Thyroid gland (tissue), 4 donors: Measurements from ENCODE around the gene C1QTNF12. TPM values are rescaled to one million over a fixed set of nuclear protein-coding genes. Genes with fewer than 3 reads are reported as not detected.
"Not testable (repeated sequence)": the region's sequence is repeated elsewhere in the genome, so short reads cannot be mapped to it uniquely, and the experiment has no call there.

Experiments
- DNase-seq, 2 donors: peaks; one replicate each; pipeline ENCODE4 v3.0.0-alpha.2; 2019
- H3K27ac ChIP-seq, 3 donors: fragments of 200-600 bp; sonication (generic); 1 replicate in 2 of 3; 2 replicates in 1 of 3; pipeline ENCODE4 v1.5.1; 2016 to 2019; ENCODE audit warnings: mild to moderate bottlenecking in 1 of 3, moderate library complexity in 1 of 3
- H3K27me3 ChIP-seq: fragments of 200-600 bp; sonication (generic); one replicate; pipeline ENCODE4 v1.5.1; 2019
- H3K36me3 ChIP-seq, 2 donors: fragments of 200-600 bp; sonication (generic); one replicate each; pipeline ENCODE4 v1.5.1; 2016 to 2019
- H3K4me1 ChIP-seq, 2 donors: fragments of 200-600 bp; sonication (generic); one replicate each; pipeline ENCODE4 v1.5.1; 2017 to 2019
- H3K4me3 ChIP-seq, 3 donors: fragments of 200-600 bp; sonication (generic); replicated peaks in 1 of 3; 1 replicate in 2 of 3; 2 replicates in 1 of 3; pipeline ENCODE4 v1.5.1; 2016; ENCODE audit warnings: mild to moderate bottlenecking in 1 of 3
- H3K9me3 ChIP-seq: fragments of 200-600 bp; sonication (generic); one replicate; pipeline ENCODE4 v1.5.1; 2017
- CTCF ChIP-seq, 6 experiments: fragments of 200-600 bp in 3 of 6; fragments of 450-650 bp in 3 of 6; sonication (generic) in 3 of 6; IDR thresholded peaks; one replicate each; pipeline ENCODE4 v1.5.1; 2016 to 2019; ENCODE audit warnings: antibody characterized with exemption in 6 of 6, mild to moderate bottlenecking in 2 of 6, inconsistent platforms in 1 of 6, moderate library complexity in 1 of 6
- POLR2A ChIP-seq, 2 donors: fragments of 450-650 bp; IDR thresholded peaks; one replicate each; pipeline ENCODE4 v1.6.1; 2017; ENCODE audit warnings: antibody characterized with exemption in 2 of 2, mild to moderate bottlenecking in 2 of 2, moderate library complexity in 1 of 2
- WGBS, 2 donors: methylation state at CpG; one replicate each; pipeline ENCODE4 v1.1.5; 2017; 5-methylcytosine and 5-hydroxymethylcytosine counted together
- intact Hi-C: fragments of 100-400 bp; cut with DNase I; formaldehyde crosslinking; loops from one replicate; pipeline ENCODE4 v1.15.1; 2023
- total RNA-seq, 4 donors: library from RNA; depleted of rRNA; stranded (reverse); fragments of >200 nt; gene quantifications; one replicate each; pipeline ENCODE4 v1.2.3, GENCODE V29; 2016

The C1QTNF12 gene
- total RNA-seq, 4 donors from 2014 or later = 0.83 TPM; not detected in 3

GRCh38 chr1:1255078-1255477, 8.6 kb upstream of the C1QTNF12 start:
- Histone ChIP-seq H3K36me3 (peaks cover 25 to 28% of the 10 kb centered on the region in 2 donors), H3K27me3 (no peaks in the 10 kb centered on the region), H3K9me3 (no peaks in the 10 kb centered on the region), H3K27ac (no peak overlapping the region), H3K4me3 (no peak overlapping the region), H3K4me1 (no peaks in the 10 kb centered on the region)
- DNase-seq = no peak
- 94 to 95% methylated on average over 26 of the region's 26 CpGs for WGBS, 2 donors
- intact Hi-C loops = no loop called here
- TF ChIP-seq CTCF (IDR thresholded peaks at IDR 0.05) (no peak), POLR2A (IDR thresholded peaks at IDR 0.05) (no peak)

GRCh38 chr1:1254667-1254998, 8.1 kb upstream of the C1QTNF12 start:
- DNase-seq = no peak
- no peak overlapping the region for H3K27ac ChIP-seq
- 91 to 98% methylated on average over 9 to 21 of the region's 21 CpGs for WGBS, 2 donors
- no peak for TF ChIP-seq CTCF (IDR thresholded peaks at IDR 0.05)
- H3K4me3 ChIP-seq = no peak overlapping the region
- H3K27me3 ChIP-seq = no peaks in the 10 kb centered on the region
- no peaks in the 10 kb centered on the region for H3K9me3 ChIP-seq
- H3K4me1 ChIP-seq = no peaks in the 10 kb centered on the region
- intact Hi-C loops = no loop called here
- peaks cover 25 to 28% of the 10 kb centered on the region in 2 donors for H3K36me3 ChIP-seq

- Histone ChIP-seq H3K4me1 (no peaks in the 10 kb centered on the region), H3K4me3 (no peak overlapping the region), H3K9me3 (no peaks in the 10 kb centered on the region), H3K27ac (no peak overlapping the region), H3K36me3 (peaks cover 25 to 28% of the 10 kb centered on the region in 2 donors), H3K27me3 (no peaks in the 10 kb centered on the region)
- intact Hi-C loops = no loop called here
- TF ChIP-seq CTCF (IDR thresholded peaks at IDR 0.05) (no peak), POLR2A (IDR thresholded peaks at IDR 0.05) (no peak)
- no peak for DNase-seq
- 95 to 97% methylated on average over 36 to 41 of the region's 50 CpGs for WGBS, 2 donors
These were observed 7.6 kb upstream of the C1QTNF12 start for GRCh38 chr1:1253972-1254666.

GRCh38 chr1:1253314-1253713, 6.8 kb upstream of the C1QTNF12 start:
- Histone ChIP-seq H3K4me3 (no peak overlapping the region), H3K4me1 (no peaks in the 10 kb centered on the region), H3K27me3 (no peaks in the 10 kb centered on the region), H3K27ac (no peak overlapping the region), H3K36me3 (peaks cover 25 to 28% of the 10 kb centered on the region in 2 donors), H3K9me3 (no peaks in the 10 kb centered on the region)
- intact Hi-C loops = no loop called here
- no peak for DNase-seq
- TF ChIP-seq CTCF (IDR thresholded peaks at IDR 0.05) (no peak), POLR2A (IDR thresholded peaks at IDR 0.05) (no peak)
- 90 to 93% methylated on average over 12 of the region's 12 CpGs for WGBS, 2 donors

GRCh38 chr1:1250786-1251284, 4.3 kb upstream of the C1QTNF12 start:
- intact Hi-C loops = no loop called here
- TF ChIP-seq CTCF (IDR thresholded peaks at IDR 0.05) = no peak
- no peak for TF ChIP-seq POLR2A (IDR thresholded peaks at IDR 0.05)
- Histone ChIP-seq H3K9me3 (no peaks in the 10 kb centered on the region), H3K36me3 (peaks cover 19 to 22% of the 10 kb centered on the region in 2 donors), H3K4me1 (peaks cover 0 to 10% of the 10 kb centered on the region in 2 donors), H3K4me3 (no peak overlapping the region), H3K27ac (no peak overlapping the region), H3K27me3 (no peaks in the 10 kb centered on the region)
- WGBS, 2 donors = 78 to 81% methylated on average over 13 to 14 of the region's 16 CpGs
- DNase-seq = no peak

GRCh38 chr1:1248009-1248913, 1.7 kb upstream of the C1QTNF12 start:
- 83 to 93% methylated on average over 4 to 8 of the region's 21 CpGs for WGBS, 2 donors
- H3K9me3 ChIP-seq, H3K4me3 ChIP-seq, H3K4me1 ChIP-seq, H3K36me3 ChIP-seq, DNase-seq, H3K27me3 ChIP-seq, intact Hi-C loops, H3K27ac ChIP-seq: not testable (repeated sequence)
